HG03521 (cell line): ENCODE measurements around the gene LIME1.
"Not testable (repeated sequence)": the region's sequence is repeated elsewhere in the genome, so short reads cannot be mapped to it uniquely, and the experiment has no call there.

Experiments used
- ATAC-seq: cut with Tn5 transposase; IDR thresholded peaks from one replicate; pipeline ENCODE4 v1.9.1; 2021; ENCODE audit warnings: mild to moderate bottlenecking, moderate library complexity; ENCODE audit not compliant: unreplicated experiment

Gene LIME1

GRCh38 chr20:63707558-63708300 is 28.7 kb upstream of the LIME1 start, which contains the start of the genes ARFRP1 and ZGPAT:
Gene ARFRP1 (minus strand): TSS chr20:63707976. CDS start chr20:63707091, 885 bp downstream.
Gene ZGPAT (plus strand): TSS chr20:63708039. CDS start chr20:63708581, 542 bp downstream.
- peak; percentile 60 for ATAC-seq

GRCh38 chr20:63708301-63709148 is 27.9 kb upstream of the LIME1 start:
- no peak for ATAC-seq

- ATAC-seq: no peak
These were observed 27.3 kb upstream of the LIME1 start for GRCh38 chr20:63709149-63709527.

GRCh38 chr20:63711085-63711645 is 25.3 kb upstream of the LIME1 start:
- ATAC-seq: no peak

- ATAC-seq: no peak
These were observed 24.3 kb upstream of the LIME1 start for GRCh38 chr20:63712191-63712590.

GRCh38 chr20:63714858-63715257 is 21.6 kb upstream of the LIME1 start:
- ATAC-seq: no peak

GRCh38 chr20:63718996-63719395 is 17.5 kb upstream of the LIME1 start:
- ATAC-seq: no peak

GRCh38 chr20:63722967-63723622 is 13.4 kb upstream of the LIME1 start:
- ATAC-seq: not testable (repeated sequence)

- ATAC-seq: not testable (repeated sequence)
These were observed 6.2 kb upstream of the LIME1 start for GRCh38 chr20:63730189-63730733.

- no peak for ATAC-seq
These were observed 5.1 kb upstream of the LIME1 start for GRCh38 chr20:63731410-63731809.

- no peak for ATAC-seq
These were observed 4.1 kb upstream of the LIME1 start for GRCh38 chr20:63732118-63733095.

GRCh38 chr20:63733117-63733516 is 3.3 kb upstream of the LIME1 start:
- no peak for ATAC-seq

GRCh38 chr20:63733579-63734081 is 2.8 kb upstream of the LIME1 start:
- ATAC-seq: no peak

- no peak for ATAC-seq
These were observed 2.1 kb upstream of the LIME1 start for GRCh38 chr20:63734111-63734945.

GRCh38 chr20:63734946-63735858 is 1.3 kb upstream of the LIME1 start:
- no peak for ATAC-seq

- no peak for ATAC-seq
These were observed 630 bp downstream of the LIME1 start for GRCh38 chr20:63736893-63737694.

- ATAC-seq: no peak
These were observed 1.2 kb downstream of the LIME1 start for GRCh38 chr20:63737695-63737944.
